PFSK-1 (cell line): ENCODE measurements around the gene POU6F2.

Experiments used
- POLR2AphosphoS5 ChIP-seq: IDR thresholded peaks from 2 replicates; pipeline ENCODE4 v1.6.1; 2012; ENCODE audit warnings: low read depth, mild to moderate bottlenecking, control low read depth, low read length, moderate library complexity
- REST ChIP-seq, 2 experiments: IDR thresholded peaks; 2 replicates each; pipeline versions ENCODE4 v1.6.1 to v1.8.0; 2011 to 2012; ENCODE audit warnings: low read depth in 2 of 2, low read length in 2 of 2, control low read depth in 1 of 2, inconsistent platforms in 1 of 2, mild to moderate bottlenecking in 1 of 2, moderate library complexity in 1 of 2; ENCODE audit not compliant: insufficient read depth in 1 of 2
- SIN3A ChIP-seq: IDR thresholded peaks from 2 replicates; pipeline ENCODE4 v1.6.1; 2012; ENCODE audit warnings: mild to moderate bottlenecking, low read length, moderate library complexity, borderline replicate concordance; ENCODE audit not compliant: insufficient read depth
- TAF1 ChIP-seq: IDR thresholded peaks from 2 replicates; pipeline ENCODE4 v1.6.1; 2012; ENCODE audit warnings: low read length, control low read depth, borderline replicate concordance; ENCODE audit not compliant: insufficient read depth

GRCh38 chr7:39429421-39429820 lies 451.7 kb downstream of the POU6F2 start:
- TF ChIP-seq TAF1 (no peak), REST (IDR thresholded peaks at IDR 0.05; ENCODE audit: insufficient read depth in 1 of 2, low read depth in 2 of 2, low read length in 2 of 2) (no peak), POLR2AphosphoS5 (no peak), SIN3A (no peak)
